ENCODE measurements around the gene BCL11B.

GRCh38 chr14:99242238-99242637 is 29.8 kb downstream of the BCL11B start:
- TF ChIP-seq CTCF (IDR thresholded peaks at IDR 0.05) (no peak), EZH2 (IDR thresholded peaks at IDR 0.05; ENCODE audit: borderline replicate concordance, insufficient read depth, low read depth, low read length, poor library complexity, severe bottlenecking) (no peak)
